Suprapubic skin (tissue), 4 donors: Measurements from ENCODE around the gene TFAP2C. TPM values are rescaled to one million over a fixed set of nuclear protein-coding genes. Genes with fewer than 3 reads are reported as not detected.

Experiments used
- DNase-seq, 2 donors: peaks; one replicate each; pipeline ENCODE4 v3.0.0-alpha.2; 2019; ENCODE audit warnings: low spot score in 2 of 2
- H3K27ac ChIP-seq: fragments of 200-600 bp; sonication (generic); one replicate; pipeline ENCODE4 v1.5.1; 2019
- H3K27me3 ChIP-seq: fragments of 200-600 bp; sonication (generic); one replicate; pipeline ENCODE4 v1.5.1; 2019
- H3K36me3 ChIP-seq: fragments of 200-600 bp; sonication (generic); one replicate; pipeline ENCODE4 v1.5.1; 2019
- H3K4me1 ChIP-seq: fragments of 200-600 bp; sonication (generic); one replicate; pipeline ENCODE4 v1.5.1; 2019
- H3K4me3 ChIP-seq: fragments of 200-600 bp; sonication (generic); one replicate; pipeline ENCODE4 v1.5.1; 2019; ENCODE audit warnings: mild to moderate bottlenecking
- H3K9me3 ChIP-seq: fragments of 200-600 bp; sonication (generic); one replicate; pipeline ENCODE4 v1.5.1; 2019
- EP300 ChIP-seq: sonication (generic); formaldehyde crosslinking; IDR thresholded peaks from one replicate; pipeline ENCODE4 v1.6.1; 2017; ENCODE audit warnings: antibody characterized with exemption
- POLR2A ChIP-seq, 2 donors: fragments of 450-650 bp; IDR thresholded peaks; one replicate each; pipeline ENCODE4 v1.6.1; 2017; ENCODE audit warnings: antibody characterized with exemption in 2 of 2, mild to moderate bottlenecking in 2 of 2, moderate library complexity in 2 of 2
- POLR2AphosphoS5 ChIP-seq, 3 donors: sonication (generic); formaldehyde crosslinking; IDR thresholded peaks; one replicate each; pipeline ENCODE4 v1.6.1; 2017; ENCODE audit warnings: antibody characterized with exemption in 3 of 3
- WGBS: methylation state at CpG from one replicate; pipeline ENCODE4 v1.1.5; 2018; 5-methylcytosine and 5-hydroxymethylcytosine counted together
- total RNA-seq, 4 donors: library from RNA; depleted of rRNA; stranded (reverse); fragments of >200 nt; gene quantifications; one replicate each; pipeline ENCODE4 v1.1.0, GENCODE V29; 2016
- TF ChIP-seq, protein P1 (sequence below), 2 donors: fragments of 200-600 bp in 1 of 2; fragments of 450-650 bp in 1 of 2; sonication (generic) in 1 of 2; IDR thresholded peaks; one replicate each; pipeline ENCODE4 v1.5.1; 2016 to 2019; ENCODE audit warnings: antibody characterized with exemption in 2 of 2, mild to moderate bottlenecking in 1 of 2, moderate library complexity in 1 of 2

Gene TFAP2C
- total RNA-seq, 4 donors from 2014 or later, result 79.0 to 100 (median 88.6) TPM

DNA sequence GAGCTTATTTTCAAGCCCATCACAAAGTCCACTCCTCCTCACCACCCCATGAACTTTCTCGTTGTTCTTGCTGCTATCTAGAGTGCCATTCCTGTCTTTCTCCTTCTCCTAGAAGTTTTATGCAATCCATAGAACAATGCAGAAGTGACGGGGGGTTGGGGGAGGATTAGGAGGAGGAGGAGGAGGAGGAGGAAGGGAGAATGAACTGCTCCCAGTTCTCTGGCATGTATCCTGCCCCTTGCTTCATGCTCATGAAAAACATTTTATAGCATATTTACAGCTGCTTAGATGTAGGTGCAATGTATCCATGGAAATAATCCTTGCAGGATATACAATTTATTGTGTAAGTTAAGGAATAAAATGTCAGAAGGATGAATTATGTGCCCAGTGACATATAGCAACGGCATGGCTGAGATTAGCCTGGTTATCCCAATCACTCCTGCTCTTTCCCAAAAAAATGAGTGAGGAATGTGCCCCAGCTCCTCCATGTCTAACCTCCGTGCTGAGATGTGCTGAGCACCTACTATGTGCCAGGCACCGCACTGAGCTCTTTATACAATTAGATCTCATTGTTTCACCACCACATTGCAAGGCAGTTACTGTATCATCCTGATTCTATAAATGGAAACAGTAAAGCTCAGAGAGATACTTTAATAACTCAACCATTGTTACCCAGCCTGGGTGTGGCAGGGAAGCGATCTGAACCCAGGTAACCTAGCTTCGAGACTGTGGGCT, 41.6 kb upstream of the TFAP2C start:
- no peaks in the 10 kb centered on the region for H3K27me3 ChIP-seq
- WGBS, result 31% methylated on average over 7 of the region's 7 CpGs
- no peaks in the 10 kb centered on the region for H3K9me3 ChIP-seq
- H3K4me1 ChIP-seq, result peaks cover 11% of the 10 kb centered on the region
- H3K4me3 ChIP-seq, result no peak overlapping the region
- H3K27ac ChIP-seq, result peak overlapping the region; percentile 14
- TF ChIP-seq EP300, result no peak
- TF ChIP-seq POLR2AphosphoS5 (IDR thresholded peaks at IDR 0.05), result no peak
- TF ChIP-seq, protein P1, sequence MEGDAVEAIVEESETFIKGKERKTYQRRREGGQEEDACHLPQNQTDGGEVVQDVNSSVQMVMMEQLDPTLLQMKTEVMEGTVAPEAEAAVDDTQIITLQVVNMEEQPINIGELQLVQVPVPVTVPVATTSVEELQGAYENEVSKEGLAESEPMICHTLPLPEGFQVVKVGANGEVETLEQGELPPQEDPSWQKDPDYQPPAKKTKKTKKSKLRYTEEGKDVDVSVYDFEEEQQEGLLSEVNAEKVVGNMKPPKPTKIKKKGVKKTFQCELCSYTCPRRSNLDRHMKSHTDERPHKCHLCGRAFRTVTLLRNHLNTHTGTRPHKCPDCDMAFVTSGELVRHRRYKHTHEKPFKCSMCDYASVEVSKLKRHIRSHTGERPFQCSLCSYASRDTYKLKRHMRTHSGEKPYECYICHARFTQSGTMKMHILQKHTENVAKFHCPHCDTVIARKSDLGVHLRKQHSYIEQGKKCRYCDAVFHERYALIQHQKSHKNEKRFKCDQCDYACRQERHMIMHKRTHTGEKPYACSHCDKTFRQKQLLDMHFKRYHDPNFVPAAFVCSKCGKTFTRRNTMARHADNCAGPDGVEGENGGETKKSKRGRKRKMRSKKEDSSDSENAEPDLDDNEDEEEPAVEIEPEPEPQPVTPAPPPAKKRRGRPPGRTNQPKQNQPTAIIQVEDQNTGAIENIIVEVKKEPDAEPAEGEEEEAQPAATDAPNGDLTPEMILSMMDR (IDR thresholded peaks at IDR 0.05), result no peak
- TF ChIP-seq POLR2A (IDR thresholded peaks at IDR 0.05), result no peak
- no peaks in the 10 kb centered on the region for H3K36me3 ChIP-seq
- DNase-seq, result no peak

DNA sequence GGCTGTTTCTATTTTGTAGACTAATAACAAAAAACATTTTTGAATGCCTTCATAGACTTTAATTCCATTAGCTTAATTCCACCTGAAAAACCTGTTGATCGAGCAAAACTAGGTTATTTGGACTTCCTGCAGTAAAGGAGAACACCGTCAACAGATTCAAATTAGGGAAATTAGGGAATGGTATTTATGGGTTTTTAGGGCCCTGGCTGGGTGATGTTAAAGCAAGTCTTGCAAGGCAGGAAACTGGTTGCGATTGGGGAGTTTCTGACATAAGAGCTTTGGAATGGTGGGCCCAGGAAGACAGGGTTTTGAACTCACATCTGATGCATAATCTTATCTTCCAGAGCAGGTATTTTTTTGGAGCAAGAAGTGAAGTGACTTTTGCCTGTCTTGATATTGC, 40.1 kb upstream of the TFAP2C start:
- H3K27ac ChIP-seq, result no peak overlapping the region

GRCh38 chr20:56589633-56590032, 39.5 kb upstream of the TFAP2C start:
- Histone ChIP-seq H3K27ac (no peak overlapping the region), H3K9me3 (no peaks in the 10 kb centered on the region), H3K4me3 (no peak overlapping the region), H3K4me1 (peaks cover 11% of the 10 kb centered on the region), H3K36me3 (no peaks in the 10 kb centered on the region), H3K27me3 (no peaks in the 10 kb centered on the region)
- TF ChIP-seq POLR2A (IDR thresholded peaks at IDR 0.05) (no peak), POLR2AphosphoS5 (IDR thresholded peaks at IDR 0.05) (no peak), EP300 (no peak)
- TF ChIP-seq, protein P1 (IDR thresholded peaks at IDR 0.05), result no peak
- DNase-seq, result no peak
- WGBS, result 89% methylated on average over 5 of the region's 5 CpGs

More for the DNA sequence above, 40.1 kb upstream of the TFAP2C start:
- 39% methylated on average over 3 of the region's 3 CpGs for whole genome bisulfite sequencing
- H3K4me3 ChIP-seq, result no peak overlapping the region
- no peaks in the 10 kb centered on the region for H3K9me3 ChIP-seq
- peaks cover 11% of the 10 kb centered on the region for H3K4me1 ChIP-seq
- no peak for DNase-seq
- no peaks in the 10 kb centered on the region for H3K27me3 ChIP-seq
- no peak for TF ChIP-seq EP300
- TF ChIP-seq, protein P1 (IDR thresholded peaks at IDR 0.05), result no peak
- TF ChIP-seq POLR2AphosphoS5 (IDR thresholded peaks at IDR 0.05), result no peak
- no peak for TF ChIP-seq POLR2A (IDR thresholded peaks at IDR 0.05)
- H3K36me3 ChIP-seq, result no peaks in the 10 kb centered on the region

GRCh38 chr20:56590888-56591287, 38.2 kb upstream of the TFAP2C start:
- H3K4me3 ChIP-seq, result no peak overlapping the region
- no peak for DNase-seq

DNA sequence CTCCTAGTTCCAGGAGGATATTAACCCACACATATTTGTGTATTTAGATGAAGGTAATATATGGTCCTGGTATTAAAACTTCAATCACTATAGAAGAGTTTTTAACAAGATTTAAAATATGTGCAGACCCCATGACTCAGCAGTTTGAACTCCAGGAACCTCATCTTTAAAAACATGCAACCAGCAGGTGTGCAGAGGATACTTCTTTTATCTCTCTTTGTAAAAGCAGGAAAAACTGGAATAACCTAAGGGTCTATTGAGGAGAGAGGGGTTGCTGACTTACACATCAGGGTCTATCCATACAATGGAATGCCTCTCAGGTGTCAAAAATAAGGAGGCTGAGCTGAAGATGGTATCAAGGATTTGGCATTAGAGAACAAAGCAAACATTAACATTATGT, 36.9 kb upstream of the TFAP2C start:
- Histone ChIP-seq H3K9me3 (no peaks in the 10 kb centered on the region), H3K27ac (no peak overlapping the region), H3K4me3 (no peak overlapping the region), H3K4me1 (peaks cover 9% of the 10 kb centered on the region), H3K36me3 (no peaks in the 10 kb centered on the region), H3K27me3 (no peaks in the 10 kb centered on the region)
- no peak for DNase-seq
- no peak for TF ChIP-seq EP300

More at GRCh38 chr20:56590888-56591287, 38.2 kb upstream of the TFAP2C start:
- peaks cover 11% of the 10 kb centered on the region for H3K4me1 ChIP-seq
- 74% methylated on average over 6 of the region's 6 CpGs for WGBS
- H3K27ac ChIP-seq, result no peak overlapping the region
- H3K27me3 ChIP-seq, result no peaks in the 10 kb centered on the region
- TF ChIP-seq, protein P1 (IDR thresholded peaks at IDR 0.05), result no peak
- TF ChIP-seq POLR2A (IDR thresholded peaks at IDR 0.05), result no peak
- no peak for TF ChIP-seq POLR2AphosphoS5 (IDR thresholded peaks at IDR 0.05)
- no peak for TF ChIP-seq EP300
- H3K9me3 ChIP-seq, result no peaks in the 10 kb centered on the region
- no peaks in the 10 kb centered on the region for H3K36me3 ChIP-seq

GRCh38 chr20:56592817-56593216, 36.3 kb upstream of the TFAP2C start:
- no peak for TF ChIP-seq POLR2AphosphoS5 (IDR thresholded peaks at IDR 0.05)
- no peak for TF ChIP-seq POLR2A (IDR thresholded peaks at IDR 0.05)
- TF ChIP-seq EP300, result no peak
- TF ChIP-seq, protein P1 (IDR thresholded peaks at IDR 0.05), result no peak
- Histone ChIP-seq H3K4me1 (peaks cover 3% of the 10 kb centered on the region), H3K36me3 (no peaks in the 10 kb centered on the region), H3K27ac (no peak overlapping the region), H3K4me3 (no peak overlapping the region), H3K9me3 (no peaks in the 10 kb centered on the region), H3K27me3 (no peaks in the 10 kb centered on the region)
- 80% methylated on average over 6 of the region's 6 CpGs for WGBS
- DNase-seq, result no peak
